ENCODE results near the gene PTPDC1.

DNA sequence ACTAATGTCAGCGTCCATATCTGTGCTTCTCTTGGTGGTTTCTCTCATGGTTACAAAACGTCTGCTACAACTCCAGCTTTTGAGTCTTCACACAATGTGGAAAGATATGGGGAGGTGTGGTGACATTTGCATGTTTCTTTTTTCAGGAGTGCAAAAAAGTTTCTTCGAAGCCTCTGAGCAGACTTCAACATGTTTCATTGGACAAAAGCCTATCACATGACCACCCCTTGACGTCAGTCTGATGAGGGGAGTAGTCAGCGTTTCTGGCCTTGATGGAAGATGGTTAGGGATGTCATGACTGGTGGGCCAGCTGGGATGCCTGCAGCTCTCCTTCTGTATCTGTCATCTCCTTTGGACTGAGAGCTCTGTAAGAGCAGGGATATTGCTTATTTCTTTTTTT is 61.4 kb downstream of the PTPDC1 start:
- TF ChIP-seq POLR2A (IDR thresholded peaks at IDR 0.05) (no peak), CTCF (IDR thresholded peaks at IDR 0.05) (no peak), POLR2AphosphoS5 (IDR thresholded peaks at IDR 0.05; ENCODE audit: insufficient read depth in 1 of 2, low read depth in 1 of 2) (no peak)
